ENCODE measurements around the gene IL19. TPM values are rescaled to one million over a fixed set of nuclear protein-coding genes. Genes with fewer than 3 reads are reported as not detected.
A peak's percentile ranks its signal among the peaks of the same experiment; 100 is the strongest.

The IL19 gene
- total RNA-seq, 1 donor from 2014 or later: not detected

DNA sequence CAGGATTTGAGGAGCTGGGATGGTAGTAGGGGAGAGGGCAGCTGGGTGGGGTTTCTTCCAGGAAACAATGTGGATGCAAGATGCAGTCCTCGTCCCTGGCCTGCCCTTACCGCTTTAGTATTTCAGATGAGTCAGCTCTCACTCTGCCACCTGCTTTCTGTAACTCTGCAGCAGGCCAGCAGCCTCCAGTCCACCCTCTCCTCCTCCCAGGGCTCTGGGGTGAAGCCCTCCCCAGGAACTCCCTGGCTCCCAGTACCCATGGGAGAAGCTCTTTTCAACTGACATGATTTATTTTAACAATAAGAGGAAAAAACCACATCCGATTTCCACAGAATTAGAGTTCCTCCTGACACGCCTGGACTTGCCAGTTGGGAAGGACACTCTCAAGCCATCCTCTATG, 55.8 kb downstream of the IL19 start:
- H3K4me3 Mint-ChIP-seq: no peak overlapping the region
- TF ChIP-seq CTCF (conservative IDR thresholded peaks at IDR 0.05): no peak
- no peak for DNase-seq (ENCODE audit: low read depth, low spot score)
- no peak overlapping the region for H3K27ac Mint-ChIP-seq (ENCODE audit: unreplicated experiment)
- H3K27me3 Mint-ChIP-seq (ENCODE audit: low read depth): peaks cover 5% of the 10 kb centered on the region
- H3K4me1 Mint-ChIP-seq: no peaks in the 10 kb centered on the region
- H3K36me3 Mint-ChIP-seq (ENCODE audit: low read depth): no peaks in the 10 kb centered on the region
- no peaks in the 10 kb centered on the region for H3K9me3 Mint-ChIP-seq

GRCh38 chr1:206828061-206828460, 57.5 kb downstream of the IL19 start:
- H3K36me3 Mint-ChIP-seq (ENCODE audit: low read depth): no peaks in the 10 kb centered on the region
- no peaks in the 10 kb centered on the region for H3K4me1 Mint-ChIP-seq
- no peak for TF ChIP-seq CTCF (conservative IDR thresholded peaks at IDR 0.05)
- DNase-seq (ENCODE audit: low read depth, low spot score): no peak
- no peak overlapping the region for H3K27ac Mint-ChIP-seq (ENCODE audit: unreplicated experiment)
- H3K4me3 Mint-ChIP-seq: no peak overlapping the region
- H3K27me3 Mint-ChIP-seq (ENCODE audit: low read depth): peaks cover 9% of the 10 kb centered on the region
- H3K9me3 Mint-ChIP-seq: no peaks in the 10 kb centered on the region

DNA sequence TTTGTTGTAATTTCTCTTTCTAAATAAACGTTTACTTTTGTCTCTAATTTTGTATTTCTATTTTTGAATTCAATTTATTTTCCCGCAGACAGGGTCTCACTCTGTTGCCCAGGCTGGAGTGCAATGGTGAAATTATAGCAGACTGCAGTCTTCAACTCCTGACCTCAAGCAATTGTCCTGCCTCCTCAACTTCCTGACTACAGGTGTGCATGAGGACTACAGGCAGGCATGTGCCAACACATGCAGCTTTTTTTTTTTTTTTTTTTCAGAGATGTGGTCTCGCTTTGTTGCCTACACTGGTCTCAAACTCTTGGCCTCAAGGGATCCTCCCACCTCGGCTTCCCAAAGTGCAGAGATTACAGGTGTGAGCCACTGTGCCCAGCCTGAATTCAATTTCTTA, 58.2 kb downstream of the IL19 start:
- H3K9me3 Mint-ChIP-seq: no peaks in the 10 kb centered on the region
- peaks cover 13% of the 10 kb centered on the region for H3K27me3 Mint-ChIP-seq (ENCODE audit: low read depth)
- no peaks in the 10 kb centered on the region for H3K36me3 Mint-ChIP-seq (ENCODE audit: low read depth)
- no peak for DNase-seq (ENCODE audit: low read depth, low spot score)
- TF ChIP-seq CTCF (conservative IDR thresholded peaks at IDR 0.05): peak; percentile 15
- no peak overlapping the region for H3K27ac Mint-ChIP-seq (ENCODE audit: unreplicated experiment)
- H3K4me1 Mint-ChIP-seq: no peaks in the 10 kb centered on the region
- H3K4me3 Mint-ChIP-seq: no peak overlapping the region

DNA sequence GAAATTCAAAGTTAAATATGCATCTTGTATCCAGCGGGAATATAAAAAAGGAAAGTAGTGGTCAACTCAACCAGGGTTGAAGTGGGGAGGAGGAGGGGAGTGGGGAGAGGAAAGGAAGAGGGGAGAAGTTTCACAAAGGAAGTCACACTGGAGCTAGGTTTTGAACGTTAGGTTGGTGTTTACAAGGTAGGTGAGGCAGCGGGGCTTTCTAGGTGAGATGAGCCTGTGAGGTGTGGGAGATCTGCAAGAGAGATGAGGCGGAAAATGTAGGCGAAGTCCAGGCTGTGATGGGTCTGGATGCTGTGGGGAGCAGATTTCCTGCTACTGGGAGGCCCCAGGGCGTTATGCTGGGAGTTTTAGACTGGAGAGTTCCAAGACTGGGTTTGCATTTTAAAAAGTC, 58.7 kb downstream of the IL19 start:
- H3K27me3 Mint-ChIP-seq (ENCODE audit: low read depth): peaks cover 16% of the 10 kb centered on the region
- no peak overlapping the region for H3K4me3 Mint-ChIP-seq
- no peak overlapping the region for H3K27ac Mint-ChIP-seq (ENCODE audit: unreplicated experiment)
- H3K4me1 Mint-ChIP-seq: no peaks in the 10 kb centered on the region
- H3K9me3 Mint-ChIP-seq: no peaks in the 10 kb centered on the region
- DNase-seq (ENCODE audit: low read depth, low spot score): no peak
- no peak for TF ChIP-seq CTCF (conservative IDR thresholded peaks at IDR 0.05)
- H3K36me3 Mint-ChIP-seq (ENCODE audit: low read depth): no peaks in the 10 kb centered on the region

GRCh38 chr1:206829875-206830274, 59.3 kb downstream of the IL19 start:
- no peak overlapping the region for H3K27ac Mint-ChIP-seq (ENCODE audit: unreplicated experiment)
- no peaks in the 10 kb centered on the region for H3K36me3 Mint-ChIP-seq (ENCODE audit: low read depth)
- H3K4me1 Mint-ChIP-seq: no peaks in the 10 kb centered on the region
- H3K4me3 Mint-ChIP-seq: no peak overlapping the region
- TF ChIP-seq CTCF (conservative IDR thresholded peaks at IDR 0.05): no peak
- peaks cover 21% of the 10 kb centered on the region for H3K27me3 Mint-ChIP-seq (ENCODE audit: low read depth)
- no peaks in the 10 kb centered on the region for H3K9me3 Mint-ChIP-seq
- no peak for DNase-seq (ENCODE audit: low read depth, low spot score)

DNA sequence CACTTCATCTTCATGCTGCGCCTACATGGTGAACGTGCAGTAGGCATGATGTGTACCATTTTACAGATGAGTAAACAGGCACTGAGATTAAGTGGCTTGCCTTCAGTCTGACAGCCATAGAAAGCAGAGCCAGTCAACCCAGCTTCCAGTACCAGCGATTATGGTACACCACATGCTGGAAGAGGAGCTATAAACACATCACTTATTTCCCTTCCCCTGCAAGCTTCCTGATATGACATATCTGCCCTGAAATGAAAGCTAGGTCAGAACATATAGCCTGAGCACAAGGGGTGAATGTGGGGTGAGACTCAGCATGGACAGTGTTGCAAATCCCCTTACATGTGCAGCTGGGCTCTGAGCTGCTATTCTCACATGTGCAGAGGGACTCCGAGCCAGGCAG, 61.1 kb downstream of the IL19 start:
- no peaks in the 10 kb centered on the region for H3K36me3 Mint-ChIP-seq (ENCODE audit: low read depth)
- no peak for DNase-seq (ENCODE audit: low read depth, low spot score)
- no peak for TF ChIP-seq CTCF (conservative IDR thresholded peaks at IDR 0.05)
- no peak overlapping the region for H3K4me3 Mint-ChIP-seq
- H3K9me3 Mint-ChIP-seq: no peaks in the 10 kb centered on the region
- H3K4me1 Mint-ChIP-seq: no peaks in the 10 kb centered on the region
- H3K27ac Mint-ChIP-seq (ENCODE audit: unreplicated experiment): no peak overlapping the region
- peaks cover 23% of the 10 kb centered on the region for H3K27me3 Mint-ChIP-seq (ENCODE audit: low read depth)
